B cell (primary cell): ENCODE results near the gene PRKACB. TPM values are rescaled to one million over a fixed set of nuclear protein-coding genes. Genes with fewer than 3 reads are reported as not detected.
"Not testable (repeated sequence)": the region's sequence is repeated elsewhere in the genome, so short reads cannot be mapped to it uniquely, and the experiment has no call there.

Source experiments
- ATAC-seq: fragments of 200-7000 bp; cut with Tn5 transposase; one replicate; pipeline ENCODE4 v1.10.0; 2021; ENCODE audit warnings: low read depth, mild to moderate bottlenecking, moderate number of reproducible peaks, moderate library complexity
- CTCF ChIA-PET: fragments of 350-600 bp; sonication (Branson Sonifier 250); formaldehyde crosslinking; loops from one replicate; lab custom pipeline; 2021; ENCODE audit warnings: antibody characterized with exemption, inconsistent platforms; lab: Charles Lee
- POLR2A ChIA-PET: fragments of 350-600 bp; sonication (Branson Sonifier 250); formaldehyde crosslinking; loops from one replicate; lab custom pipeline; 2021; ENCODE audit warnings: antibody characterized with exemption; lab: Charles Lee
- DNase-seq: peaks from one replicate; pipeline ENCODE4 v3.0.0; 2013
- H2AFZ ChIP-seq: 2 replicates; pipeline ENCODE4 v1.6.1; 2012; ENCODE audit warnings: mild to moderate bottlenecking, low read depth, low read length; ENCODE audit not compliant: insufficient read depth, poor library complexity, severe bottlenecking
- H3K27ac ChIP-seq, 2 donors: 1 replicate in 1 of 2; 2 replicates in 1 of 2; pipeline ENCODE4 v1.5.1; 2012 to 2013; ENCODE audit warnings: low read length in 2 of 2, mild to moderate bottlenecking in 2 of 2, moderate library complexity in 1 of 2
- H3K27me3 ChIP-seq, 4 experiments: fragments of 200-600 bp in 1 of 4; sonication (generic) in 1 of 4; replicated peaks in 1 of 4; 1 replicate in 2 of 4; 2 replicates in 2 of 4; pipeline versions ENCODE4 v1.6.1 to v1.7.0; 2013 to 2016; ENCODE audit warnings: low read length in 3 of 4, mild to moderate bottlenecking in 2 of 4, mixed read lengths in 1 of 4, moderate library complexity in 1 of 4; ENCODE audit not compliant: insufficient read depth in 4 of 4, control insufficient read depth in 3 of 4; ENCODE audit errors: control extremely low read depth in 1 of 4
- H3K36me3 ChIP-seq, 2 experiments: replicated peaks in 1 of 2; 1 replicate in 1 of 2; 2 replicates in 1 of 2; pipeline versions ENCODE4 v1.6.1 to v1.7.1; 2013; ENCODE audit warnings: low read length in 1 of 2; ENCODE audit not compliant: insufficient read depth in 2 of 2, control insufficient read depth in 1 of 2; ENCODE audit errors: control extremely low read depth in 1 of 2, extremely low read depth in 1 of 2
- H3K4me1 ChIP-seq, 2 donors: fragments of 200-600 bp in 1 of 2; sonication (generic) in 1 of 2; 1 replicate in 1 of 2; 2 replicates in 1 of 2; pipeline versions ENCODE4 v1.5.1 to v1.6.1; 2013 to 2017; ENCODE audit warnings: low read length in 2 of 2; ENCODE audit not compliant: control insufficient read depth in 2 of 2, insufficient read depth in 2 of 2
- H3K4me2 ChIP-seq: replicated peaks from 2 replicates; pipeline ENCODE3; 2012; ENCODE audit warnings: mild to moderate bottlenecking, low read depth, low read length; ENCODE audit not compliant: poor library complexity, severe bottlenecking
- H3K4me3 ChIP-seq, 5 experiments: fragments of 200-600 bp in 1 of 5; sonication (generic) in 1 of 5; 1 replicate in 3 of 5; 2 replicates in 2 of 5; pipeline versions ENCODE4 v1.5.1 to v1.7.0; 2011 to 2016; ENCODE audit warnings: low read length in 4 of 5, mild to moderate bottlenecking in 4 of 5, low read depth in 2 of 5, control low read depth in 1 of 5, moderate library complexity in 1 of 5; ENCODE audit not compliant: insufficient read depth in 1 of 5; ENCODE audit errors: control extremely low read depth in 1 of 5, extremely low read depth in 1 of 5
- H3K79me2 ChIP-seq: fragments of 200-600 bp; sonication (generic); one replicate; pipeline ENCODE4 v1.6.0; 2016; ENCODE audit warnings: low read length; ENCODE audit not compliant: control insufficient read depth, insufficient read depth
- H3K9ac ChIP-seq: fragments of 200-600 bp; sonication (generic); 2 replicates; pipeline ENCODE4 v1.6.1; 2017; ENCODE audit warnings: mild to moderate bottlenecking, low read length, moderate library complexity
- H3K9me3 ChIP-seq, 3 donors: one replicate each; pipeline versions ENCODE4 v1.6.1 to v1.7.1; 2013; ENCODE audit warnings: low read length in 2 of 3; ENCODE audit not compliant: control insufficient read depth in 2 of 3, insufficient read depth in 1 of 3; ENCODE audit errors: control extremely low read depth in 1 of 3
- H4K20me1 ChIP-seq: 2 replicates; pipeline ENCODE4 v1.6.0; 2012; ENCODE audit warnings: mild to moderate bottlenecking, low read length; ENCODE audit not compliant: insufficient read depth, control insufficient read depth, poor library complexity, severe bottlenecking
- H3K27ac Mint-ChIP-seq: one replicate; pipeline ENCODE4 v1.8.0; 2021; ENCODE audit warnings: mixed read lengths
- H3K27me3 Mint-ChIP-seq: one replicate; pipeline ENCODE4 v1.8.0; 2021; ENCODE audit warnings: mixed read lengths
- H3K4me1 Mint-ChIP-seq: one replicate; pipeline ENCODE4 v1.8.0; 2021; ENCODE audit warnings: mixed read lengths
- H3K4me3 Mint-ChIP-seq: one replicate; pipeline ENCODE4 v1.8.0; 2021; ENCODE audit warnings: mixed read lengths
- H3K9me3 Mint-ChIP-seq: one replicate; pipeline ENCODE4 v1.8.0; 2022; ENCODE audit warnings: mixed read lengths; ENCODE audit not compliant: insufficient read depth
- EZH2 ChIP-seq: IDR thresholded peaks from 2 replicates; pipeline ENCODE4 v1.6.1; 2012; ENCODE audit warnings: borderline replicate concordance, low read depth, mild to moderate bottlenecking, moderate library complexity, low read length; ENCODE audit not compliant: insufficient read depth, poor library complexity, severe bottlenecking
- WGBS: methylation state at CpG from one replicate; pipeline ENCODE4 v1.1.5; 2013; ENCODE audit warnings: missing lambda C conversion rate; ENCODE audit not compliant: insufficient coverage; 5-methylcytosine and 5-hydroxymethylcytosine counted together
- intact Hi-C: fragments of 100-400 bp; cut with micrococcal nuclease; formaldehyde crosslinking; loops from one replicate; pipeline ENCODE4 v1.10.0; 2022
- polyA plus RNA-seq: library from polyadenylated mRNA; depleted of rRNA; stranded (reverse); fragments of >200 nt; gene quantifications from 2 replicates; pipeline ENCODE4 v1.2.3, GENCODE V29; 2012
- total RNA-seq, 2 donors: library from RNA; stranded (reverse); fragments of 120-200 nt in 1 of 2; gene quantifications; 1 replicate in 1 of 2; 2 replicates in 1 of 2; pipeline versions ENCODE4 v1.2.3 to v1.2.4, GENCODE V29; 2013 to 2022
- TF ChIP-seq, protein P1 (sequence below): fragments of 200-600 bp; IDR thresholded peaks from one replicate; pipeline ENCODE4 v1.8.0; 2022; ENCODE audit warnings: antibody characterized with exemption, mild to moderate bottlenecking

The PRKACB gene
- total and polyA plus RNA-seq, 2 donors (not counting 1 experiment from before 2014, with no cell fraction given): 14.9 to 53.9 TPM

DNA sequence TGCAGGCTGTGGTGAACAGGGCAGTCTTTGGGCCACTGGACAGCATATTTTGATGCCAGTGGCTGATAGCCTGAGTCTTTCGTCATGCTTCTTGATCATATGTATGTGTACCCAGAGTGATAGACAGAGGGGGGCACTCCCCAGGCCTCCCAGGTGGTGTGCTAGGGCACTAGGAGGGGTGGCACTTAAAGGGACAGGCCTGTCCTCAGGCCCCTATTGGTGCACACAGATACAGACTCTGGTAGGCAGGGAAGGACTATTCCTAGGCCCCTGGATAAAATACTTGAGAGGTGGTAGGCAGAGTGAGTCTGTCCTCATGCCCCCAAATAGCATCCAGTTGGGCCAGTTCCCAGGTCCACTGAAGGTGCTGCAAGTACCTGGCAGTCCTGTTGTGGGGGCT, 80.8 kb downstream of the PRKACB start:
- intact Hi-C loops: no loop called here
- H3K79me2 ChIP-seq: peaks cover 29% of the 10 kb centered on the region
- TF ChIP-seq EZH2: no peak
- TF ChIP-seq, protein P1, sequence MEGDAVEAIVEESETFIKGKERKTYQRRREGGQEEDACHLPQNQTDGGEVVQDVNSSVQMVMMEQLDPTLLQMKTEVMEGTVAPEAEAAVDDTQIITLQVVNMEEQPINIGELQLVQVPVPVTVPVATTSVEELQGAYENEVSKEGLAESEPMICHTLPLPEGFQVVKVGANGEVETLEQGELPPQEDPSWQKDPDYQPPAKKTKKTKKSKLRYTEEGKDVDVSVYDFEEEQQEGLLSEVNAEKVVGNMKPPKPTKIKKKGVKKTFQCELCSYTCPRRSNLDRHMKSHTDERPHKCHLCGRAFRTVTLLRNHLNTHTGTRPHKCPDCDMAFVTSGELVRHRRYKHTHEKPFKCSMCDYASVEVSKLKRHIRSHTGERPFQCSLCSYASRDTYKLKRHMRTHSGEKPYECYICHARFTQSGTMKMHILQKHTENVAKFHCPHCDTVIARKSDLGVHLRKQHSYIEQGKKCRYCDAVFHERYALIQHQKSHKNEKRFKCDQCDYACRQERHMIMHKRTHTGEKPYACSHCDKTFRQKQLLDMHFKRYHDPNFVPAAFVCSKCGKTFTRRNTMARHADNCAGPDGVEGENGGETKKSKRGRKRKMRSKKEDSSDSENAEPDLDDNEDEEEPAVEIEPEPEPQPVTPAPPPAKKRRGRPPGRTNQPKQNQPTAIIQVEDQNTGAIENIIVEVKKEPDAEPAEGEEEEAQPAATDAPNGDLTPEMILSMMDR: no peak
- peaks cover 5 to 20% (median 10%) of the 10 kb centered on the region in 3 donors for H3K9me3 ChIP-seq
- DNase-seq (no peak), ATAC-seq (no peak)
- CTCF ChIA-PET: no interaction called here
- no peak overlapping the region for H3K27ac ChIP-seq
- Mint-ChIP-seq H3K4me1 (peaks cover 4% of the 10 kb centered on the region), H3K4me3 (no peak overlapping the region), H3K27me3 (no peaks in the 10 kb centered on the region), H3K27ac (no peak overlapping the region), H3K9me3 (peaks cover 10% of the 10 kb centered on the region)
- peaks cover 17 to 21% of the 10 kb centered on the region in 2 experiments for H3K36me3 ChIP-seq
- no peaks in the 10 kb centered on the region for H3K4me1 ChIP-seq
- H3K9ac ChIP-seq: no peak overlapping the region
- H3K27me3 ChIP-seq: no peaks in the 10 kb centered on the region
- POLR2A ChIA-PET: no interaction called here
- peaks cover 14% of the 10 kb centered on the region for H4K20me1 ChIP-seq
- no peak overlapping the region for H2AFZ ChIP-seq
- 100% methylated on average over 1 of the region's 1 CpG for WGBS
- H3K4me3 ChIP-seq: no peak overlapping the region
- H3K4me2 ChIP-seq: no peak overlapping the region

DNA sequence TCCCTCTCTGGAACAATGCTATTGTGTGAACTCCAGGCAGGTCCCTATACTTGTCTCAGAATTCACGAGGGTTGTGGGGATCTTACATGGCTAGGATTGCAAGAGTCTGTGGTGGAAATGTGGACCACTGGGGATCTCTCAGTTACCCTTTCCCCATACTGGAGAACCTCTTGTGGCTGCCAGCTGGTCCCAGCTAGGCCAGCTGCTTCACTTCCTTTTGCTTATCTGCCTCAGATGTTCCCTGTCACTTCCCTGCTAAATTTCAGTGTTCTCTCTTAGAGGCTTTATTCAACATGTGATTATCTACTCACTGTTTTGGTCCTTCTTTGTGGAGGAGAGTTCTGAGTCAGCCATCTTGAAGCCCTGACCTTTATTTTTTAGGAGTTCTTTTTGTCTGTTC, 81.6 kb downstream of the PRKACB start:
- H3K79me2 ChIP-seq: peaks cover 29% of the 10 kb centered on the region
- H2AFZ ChIP-seq: no peak overlapping the region
- CTCF ChIA-PET: no interaction called here
- H3K4me3 Mint-ChIP-seq: no peak overlapping the region
- no peak for TF ChIP-seq EZH2
- TF ChIP-seq, protein P1: no peak
- no CpG with 5 or more reads among the region's 1 CpG for WGBS
- no peak for ATAC-seq
- intact Hi-C loops: no loop called here
- H3K9me3 ChIP-seq: peaks cover 5 to 20% (median 10%) of the 10 kb centered on the region in 3 donors
- H3K4me2 ChIP-seq: no peak overlapping the region
- peaks cover 14% of the 10 kb centered on the region for H4K20me1 ChIP-seq
- H3K27me3 ChIP-seq: no peaks in the 10 kb centered on the region
- peaks cover 15 to 20% of the 10 kb centered on the region in 2 experiments for H3K36me3 ChIP-seq
- H3K9ac ChIP-seq: no peak overlapping the region
- H3K27me3 Mint-ChIP-seq: no peaks in the 10 kb centered on the region
- peaks cover 4% of the 10 kb centered on the region for H3K4me1 Mint-ChIP-seq
- peaks cover 10% of the 10 kb centered on the region for H3K9me3 Mint-ChIP-seq
- H3K4me3 ChIP-seq: no peak overlapping the region
- no peaks in the 10 kb centered on the region for H3K4me1 ChIP-seq
- no peak overlapping the region for H3K27ac ChIP-seq
- POLR2A ChIA-PET: no interaction called here
- DNase-seq: no peak
- H3K27ac Mint-ChIP-seq: no peak overlapping the region

DNA sequence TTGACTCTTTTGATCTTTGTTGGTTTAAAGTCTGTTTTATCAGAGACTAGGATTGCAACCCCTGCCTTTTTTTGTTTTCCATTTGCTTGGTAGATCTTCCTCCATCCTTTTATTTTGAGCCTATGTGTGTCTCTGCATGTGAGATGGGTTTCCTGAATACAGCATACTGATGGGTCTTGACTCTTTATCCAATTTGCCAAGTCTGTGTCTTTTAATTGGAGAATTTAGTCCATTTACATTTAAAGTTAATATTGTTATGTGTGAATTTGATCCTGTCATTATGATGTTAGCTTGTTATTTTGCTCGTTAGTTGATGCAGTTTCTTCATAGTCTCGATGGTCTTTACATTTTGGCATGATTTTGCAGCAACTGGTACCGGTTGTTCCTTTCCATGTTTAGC, 88.6 kb downstream of the PRKACB start:
- H3K36me3 ChIP-seq: peaks cover 8 to 24% of the 10 kb centered on the region in 2 experiments
- H3K27me3 ChIP-seq, ATAC-seq, H3K27me3 Mint-ChIP-seq, POLR2A ChIA-PET, H3K9me3 ChIP-seq, CTCF ChIA-PET, H3K4me3 ChIP-seq, H2AFZ ChIP-seq, H3K79me2 ChIP-seq, H3K9ac ChIP-seq, H3K4me1 ChIP-seq, DNase-seq, intact Hi-C loops, H4K20me1 ChIP-seq, H3K4me1 Mint-ChIP-seq, H3K27ac Mint-ChIP-seq, H3K9me3 Mint-ChIP-seq, H3K27ac ChIP-seq, H3K4me2 ChIP-seq, H3K4me3 Mint-ChIP-seq: not testable (repeated sequence)
- WGBS: no CpG with 5 or more reads among the region's 3 CpGs
